ENCODE measurements around the gene EPS8L3.
A peak's percentile ranks its signal among the peaks of the same experiment; 100 is the strongest.
"Not testable (repeated sequence)": the region's sequence is repeated elsewhere in the genome, so short reads cannot be mapped to it uniquely, and the experiment has no call there.

EPS8L3 gene

DNA sequence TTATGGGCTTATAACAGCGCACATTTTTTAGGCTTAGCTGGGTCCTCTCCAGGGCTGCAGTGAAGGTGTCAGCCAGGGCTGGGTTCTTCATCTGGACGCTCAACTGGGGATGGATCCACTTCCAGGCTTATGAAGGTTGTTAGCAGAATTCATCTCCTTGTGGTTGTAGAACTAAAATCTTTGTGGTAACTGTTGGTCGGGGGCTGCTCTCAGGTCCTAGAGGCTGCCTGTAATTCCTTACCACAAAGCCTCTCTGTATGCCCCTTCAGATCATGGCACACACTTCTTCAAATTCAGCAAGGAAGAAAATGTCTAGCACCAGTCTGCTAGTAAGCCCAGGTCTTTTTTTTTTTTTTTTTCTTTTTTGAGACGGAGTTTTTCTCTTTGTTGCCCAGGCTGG, 40.9 kb upstream of the EPS8L3 start:
- peak overlapping the region in 9 of 11 experiments; percentile 39 to 88 (median 80); a peak in 17 of 22 replicates for H3K27ac ChIP-seq
- no peaks in the 10 kb centered on the region for H3K27me3 ChIP-seq
- TF ChIP-seq Cebpa-rat (IDR thresholded peaks at IDR 0.05): no peak
- H3K4me2 ChIP-seq: peak overlapping the region; percentile 70 to 97 (median 82)
- no peaks in the 10 kb centered on the region for H3K36me3 ChIP-seq
- peak overlapping the region in 2 of 10 experiments; percentile 5 to 42; a peak in 2 of 20 replicates for H3K4me3 ChIP-seq
- peak overlapping the region in 8 of 11 experiments; percentile 56 to 73 (median 67); a peak in 14 of 22 replicates for H3K9ac ChIP-seq
- no peaks in the 10 kb centered on the region for H4K20me1 ChIP-seq
- H3K9me3 ChIP-seq (replicated peaks in 1 of 11): no peaks in the 10 kb centered on the region
- peaks cover 49 to 99% (median 88%) of the 10 kb centered on the region in 10 experiments for H3K4me1 ChIP-seq

DNA sequence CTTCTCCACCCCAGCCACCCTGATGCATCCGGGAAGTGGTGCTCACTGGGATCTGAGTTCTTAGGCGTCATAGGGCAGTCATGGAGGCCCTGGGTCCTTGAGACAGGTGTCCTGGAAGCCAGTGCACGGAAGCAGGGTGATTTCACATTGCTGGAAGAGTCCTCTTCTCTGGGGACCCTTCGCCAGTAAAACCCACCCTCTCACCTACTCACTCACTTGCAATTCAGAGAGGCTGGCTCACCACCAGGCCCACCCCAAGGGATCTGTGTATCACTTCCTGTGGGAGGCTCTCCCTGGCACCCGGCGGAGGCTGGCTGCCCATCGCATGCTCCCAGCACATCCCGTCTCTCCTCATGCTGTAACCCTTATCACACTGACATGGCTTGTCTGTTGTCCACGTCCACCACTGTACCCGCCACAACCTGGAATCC, 40.2 kb upstream of the EPS8L3 start:
- Histone ChIP-seq H3K9ac (peak overlapping the region in 9 of 11 experiments; percentile 7 to 73 (median 66); a peak in 17 of 22 replicates), H3K4me3 (peak overlapping the region in 5 of 10 experiments; percentile 3 to 49 (median 5); a peak in 5 of 20 replicates), H3K27me3 (no peaks in the 10 kb centered on the region), H3K9me3 (replicated peaks in 1 of 11) (no peaks in the 10 kb centered on the region), H4K20me1 (no peaks in the 10 kb centered on the region), H3K4me1 (peaks cover 45 to 99% (median 89%) of the 10 kb centered on the region in 10 experiments), H3K4me2 (peak overlapping the region; percentile 70 to 97 (median 82)), H3K27ac (peak overlapping the region in 9 of 11 experiments; percentile 39 to 88 (median 80); a peak in 17 of 22 replicates), H3K36me3 (no peaks in the 10 kb centered on the region)
- no peak; a peak in 1 of 22 replicates for TF ChIP-seq Cebpa-rat (IDR thresholded peaks at IDR 0.05)

DNA sequence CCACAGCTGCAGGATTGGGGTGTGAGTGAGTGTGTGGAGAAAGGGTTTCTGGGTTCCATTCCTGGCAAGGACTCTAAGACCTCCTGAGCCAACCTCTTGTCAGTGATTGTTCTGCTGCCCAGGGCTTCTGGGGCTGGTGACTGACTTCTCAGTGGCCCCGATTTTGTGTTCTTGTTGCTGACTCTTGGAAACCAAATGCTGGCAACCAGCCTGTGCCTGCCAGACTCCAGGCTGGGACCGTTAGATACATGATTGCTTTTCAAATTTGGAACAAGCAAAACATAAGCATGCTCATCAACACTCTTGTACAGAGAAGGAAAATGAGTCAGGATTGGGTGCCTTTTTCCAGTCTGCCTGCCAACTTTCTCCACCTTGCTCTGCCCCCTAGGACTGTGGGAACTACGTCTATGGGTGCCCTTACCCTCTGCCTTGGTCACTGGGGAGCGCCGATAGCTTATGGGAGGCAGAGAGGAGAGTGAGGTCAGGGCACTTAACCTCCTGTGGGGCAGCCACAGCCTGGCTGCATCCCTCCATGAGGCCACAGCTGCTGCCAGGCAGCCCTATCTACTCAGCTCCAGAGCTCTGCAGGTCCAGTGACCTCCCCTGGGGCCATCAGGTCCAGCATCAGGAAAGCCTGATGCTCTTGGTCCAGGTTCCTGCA, 39.3 kb upstream of the EPS8L3 start:
- peak overlapping the region; percentile 70 to 97 (median 82) for H3K4me2 ChIP-seq
- H3K9me3 ChIP-seq (replicated peaks in 1 of 11): no peaks in the 10 kb centered on the region
- peak overlapping the region in 9 of 11 experiments; percentile 39 to 88 (median 80); a peak in 17 of 22 replicates for H3K27ac ChIP-seq
- peaks cover 52 to 99% (median 89%) of the 10 kb centered on the region in 10 experiments for H3K4me1 ChIP-seq
- H3K36me3 ChIP-seq: no peaks in the 10 kb centered on the region
- no peak for TF ChIP-seq Cebpa-rat (IDR thresholded peaks at IDR 0.05)
- H4K20me1 ChIP-seq: no peaks in the 10 kb centered on the region
- H3K9ac ChIP-seq: peak overlapping the region in 9 of 11 experiments; percentile 7 to 73 (median 66); a peak in 18 of 22 replicates
- no peaks in the 10 kb centered on the region for H3K27me3 ChIP-seq
- peak overlapping the region in 2 of 10 experiments; percentile 5; a peak in 2 of 20 replicates for H3K4me3 ChIP-seq

- Histone ChIP-seq H3K27ac (peak overlapping the region in 9 of 11 experiments; percentile 39 to 88 (median 80); a peak in 17 of 22 replicates), H3K4me2 (peak overlapping the region; percentile 70 to 97 (median 82); a peak in 21 of 22 replicates), H4K20me1 (no peaks in the 10 kb centered on the region), H3K36me3 (no peaks in the 10 kb centered on the region), H3K4me3 (no peak overlapping the region), H3K27me3 (no peaks in the 10 kb centered on the region), H3K9me3 (replicated peaks in 1 of 11) (no peaks in the 10 kb centered on the region), H3K4me1 (peaks cover 53 to 99% (median 89%) of the 10 kb centered on the region in 10 experiments), H3K9ac (peak overlapping the region in 8 of 11 experiments; percentile 56 to 73 (median 67); a peak in 15 of 22 replicates)
- no peak for TF ChIP-seq Cebpa-rat (IDR thresholded peaks at IDR 0.05)
Measured at GRCh38 chr1:109802136-109802900, 38.6 kb upstream of the EPS8L3 start.

DNA sequence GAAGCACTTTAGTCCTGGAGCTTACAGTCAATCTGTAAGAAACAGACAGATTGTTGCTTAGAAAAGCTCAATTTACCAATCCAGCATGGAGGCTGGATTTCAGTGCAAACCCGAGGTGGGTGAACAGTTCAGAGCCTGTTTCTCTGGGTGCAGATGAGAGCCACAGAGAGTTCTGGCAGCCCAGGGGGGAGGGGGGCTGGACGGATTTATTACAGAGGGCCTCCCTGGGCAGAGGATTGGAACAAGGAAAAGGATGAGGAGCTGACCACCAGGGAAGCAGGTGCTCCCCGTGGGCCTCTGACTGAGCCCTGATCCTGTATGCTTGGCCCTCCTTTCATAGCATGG, 38.0 kb upstream of the EPS8L3 start:
- H3K27me3 ChIP-seq: no peaks in the 10 kb centered on the region
- no peaks in the 10 kb centered on the region for H3K36me3 ChIP-seq
- peak overlapping the region in 2 of 11 experiments; percentile 13 to 72; a peak in 4 of 22 replicates for H3K9ac ChIP-seq
- TF ChIP-seq Cebpa-rat (IDR thresholded peaks at IDR 0.05): no peak
- H3K4me2 ChIP-seq: peak overlapping the region in 9 of 11 experiments; percentile 76 to 97 (median 83); a peak in 14 of 22 replicates
- H3K4me1 ChIP-seq: peaks cover 53 to 99% (median 89%) of the 10 kb centered on the region in 10 experiments
- H3K27ac ChIP-seq: peak overlapping the region in 8 of 11 experiments; percentile 78 to 88 (median 82); a peak in 16 of 22 replicates
- no peaks in the 10 kb centered on the region for H3K9me3 ChIP-seq (replicated peaks in 1 of 11)
- H3K4me3 ChIP-seq: no peak overlapping the region
- H4K20me1 ChIP-seq: no peaks in the 10 kb centered on the region

DNA sequence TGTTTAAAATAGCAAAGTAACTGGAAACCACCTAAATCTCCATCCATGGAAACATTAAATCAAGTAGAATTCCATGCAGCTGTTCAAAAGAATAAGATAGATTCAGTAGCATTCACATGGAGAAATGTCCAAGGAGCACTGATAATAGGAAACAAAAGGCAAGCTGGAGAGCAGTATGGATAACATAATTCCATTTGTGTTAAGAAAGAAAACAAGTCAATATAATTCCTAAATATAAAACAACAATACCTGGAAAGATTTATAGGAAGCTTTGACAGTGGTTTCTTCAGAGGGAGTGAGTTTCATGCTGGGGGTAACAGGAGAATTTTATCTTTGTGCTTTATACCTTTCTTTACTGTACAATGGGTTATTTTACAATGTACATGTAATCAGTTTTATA, 36.6 kb upstream of the EPS8L3 start:
- TF ChIP-seq Cebpa-rat (IDR thresholded peaks at IDR 0.05): no peak
- H3K4me3 ChIP-seq: no peak overlapping the region
- no peak overlapping the region for H3K9ac ChIP-seq
- H3K4me2 ChIP-seq: peak overlapping the region in 1 of 11 experiments; percentile 21; a peak in 3 of 22 replicates
- no peaks in the 10 kb centered on the region for H3K27me3 ChIP-seq
- H3K4me1 ChIP-seq: peaks cover 54 to 99% (median 89%) of the 10 kb centered on the region in 10 experiments
- H3K36me3 ChIP-seq: no peaks in the 10 kb centered on the region
- peak overlapping the region in 6 of 11 experiments; percentile 47 to 94 (median 58); a peak in 8 of 22 replicates for H3K27ac ChIP-seq
- H4K20me1 ChIP-seq: no peaks in the 10 kb centered on the region
- no peaks in the 10 kb centered on the region for H3K9me3 ChIP-seq (replicated peaks in 1 of 11)

DNA sequence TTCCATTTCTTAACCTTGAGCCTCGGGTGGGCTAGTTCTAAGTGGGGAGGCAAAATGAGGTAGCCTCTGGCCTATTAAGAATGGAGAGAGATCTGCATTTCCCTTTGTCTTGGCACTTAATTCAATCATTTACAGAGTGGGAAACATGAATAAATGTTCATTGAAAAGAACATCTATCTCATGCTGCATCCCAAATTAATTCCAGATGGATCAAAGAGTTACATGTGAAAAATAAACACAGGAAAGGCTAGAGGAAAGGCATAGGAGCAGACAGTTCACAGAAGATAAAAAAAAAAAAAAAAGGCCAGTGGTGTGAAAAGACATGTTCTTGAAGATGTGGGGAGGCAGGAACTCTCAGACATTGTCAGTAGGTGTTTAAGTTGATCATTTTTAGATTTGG, 35.7 kb upstream of the EPS8L3 start:
- Histone ChIP-seq H3K9ac (peak overlapping the region in 3 of 11 experiments; percentile 76 to 83 (median 77); a peak in 2 of 22 replicates), H3K9me3 (replicated peaks in 1 of 11) (no peaks in the 10 kb centered on the region), H3K4me3 (no peak overlapping the region), H4K20me1 (no peaks in the 10 kb centered on the region), H3K4me2 (peak overlapping the region in 10 of 11 experiments; percentile 70 to 95 (median 85); a peak in 18 of 22 replicates), H3K27ac (peak overlapping the region in 8 of 11 experiments; percentile 88 to 96 (median 94); a peak in 16 of 22 replicates), H3K4me1 (peaks cover 57 to 99% (median 89%) of the 10 kb centered on the region in 10 experiments), H3K27me3 (no peaks in the 10 kb centered on the region), H3K36me3 (no peaks in the 10 kb centered on the region)
- TF ChIP-seq Cebpa-rat (IDR thresholded peaks at IDR 0.05): no peak

DNA sequence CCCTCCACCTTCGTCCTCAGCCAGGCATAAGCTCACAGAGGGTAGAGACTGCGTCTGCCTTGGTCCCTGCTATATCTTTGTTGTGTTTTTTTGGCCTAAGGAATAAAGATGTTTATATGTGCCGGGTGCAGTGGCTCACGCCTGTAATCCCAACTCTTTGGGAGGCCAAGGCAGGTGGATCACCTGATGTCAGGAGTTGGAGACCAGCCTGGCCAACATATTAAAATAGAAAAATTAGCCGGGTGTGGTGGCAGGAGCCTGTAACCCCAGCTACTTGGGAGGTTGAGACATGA, 33.5 kb upstream of the EPS8L3 start:
- H4K20me1 ChIP-seq; H3K27me3 ChIP-seq; H3K9me3 ChIP-seq (replicated peaks in 1 of 11); H3K36me3 ChIP-seq: not testable (repeated sequence)
- Histone ChIP-seq H3K27ac (peak overlapping the region in 10 of 11 experiments; percentile 1 to 96 (median 94); a peak in 19 of 22 replicates), H3K4me3 (peak overlapping the region in 2 of 10 experiments; percentile 14 to 21; a peak in 2 of 20 replicates), H3K4me1 (peaks cover 57 to 99% (median 89%) of the 10 kb centered on the region in 10 experiments), H3K9ac (peak overlapping the region in 10 of 11 experiments; percentile 29 to 83 (median 76); a peak in 18 of 22 replicates), H3K4me2 (peak overlapping the region; percentile 11 to 95 (median 85); a peak in 21 of 22 replicates)
